ENCODE results near the gene TUBB1.

DNA sequence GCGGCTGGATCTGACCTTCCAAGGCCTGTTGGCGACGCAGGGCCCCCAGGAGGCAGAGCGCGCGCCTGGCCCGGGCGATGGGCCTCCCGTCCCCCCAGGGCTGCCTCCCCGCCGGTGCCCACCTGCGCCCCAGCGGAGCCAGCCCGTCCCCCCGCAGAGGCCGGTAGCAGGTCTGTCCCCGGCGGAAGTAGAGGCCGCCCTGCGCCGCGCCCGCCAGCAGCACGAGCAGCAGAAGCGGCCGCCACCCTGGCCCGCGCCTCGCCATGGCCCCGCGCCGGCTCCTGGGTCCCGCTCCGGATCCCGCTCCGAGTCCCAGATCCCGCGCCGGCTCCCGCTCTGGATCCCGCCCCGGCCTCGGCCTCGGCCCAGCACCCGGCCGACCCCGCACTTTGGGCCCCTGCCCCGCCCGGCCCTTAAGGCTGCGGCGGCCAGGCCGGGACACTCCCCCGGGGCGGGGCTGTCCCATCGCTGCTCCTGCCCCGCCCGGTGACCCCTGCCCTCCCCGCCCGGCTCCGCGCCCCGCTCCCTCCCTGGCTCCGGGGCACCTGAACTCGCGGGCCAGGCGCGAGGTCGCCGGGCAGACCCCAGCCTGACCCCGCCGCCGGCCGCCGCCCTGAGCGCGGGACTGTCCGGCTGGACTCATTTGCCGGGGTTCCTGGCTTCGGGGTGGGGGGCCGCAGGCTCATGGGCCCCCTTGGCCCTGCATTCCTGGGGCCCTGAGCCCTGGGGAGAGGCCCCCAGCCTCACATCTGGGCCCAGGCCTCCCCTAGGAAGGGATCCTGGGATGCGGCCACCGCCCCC, 12.2 kb upstream of the TUBB1 start, which contains the start of gene CTSZ:
- TF ChIP-seq, protein P1, sequence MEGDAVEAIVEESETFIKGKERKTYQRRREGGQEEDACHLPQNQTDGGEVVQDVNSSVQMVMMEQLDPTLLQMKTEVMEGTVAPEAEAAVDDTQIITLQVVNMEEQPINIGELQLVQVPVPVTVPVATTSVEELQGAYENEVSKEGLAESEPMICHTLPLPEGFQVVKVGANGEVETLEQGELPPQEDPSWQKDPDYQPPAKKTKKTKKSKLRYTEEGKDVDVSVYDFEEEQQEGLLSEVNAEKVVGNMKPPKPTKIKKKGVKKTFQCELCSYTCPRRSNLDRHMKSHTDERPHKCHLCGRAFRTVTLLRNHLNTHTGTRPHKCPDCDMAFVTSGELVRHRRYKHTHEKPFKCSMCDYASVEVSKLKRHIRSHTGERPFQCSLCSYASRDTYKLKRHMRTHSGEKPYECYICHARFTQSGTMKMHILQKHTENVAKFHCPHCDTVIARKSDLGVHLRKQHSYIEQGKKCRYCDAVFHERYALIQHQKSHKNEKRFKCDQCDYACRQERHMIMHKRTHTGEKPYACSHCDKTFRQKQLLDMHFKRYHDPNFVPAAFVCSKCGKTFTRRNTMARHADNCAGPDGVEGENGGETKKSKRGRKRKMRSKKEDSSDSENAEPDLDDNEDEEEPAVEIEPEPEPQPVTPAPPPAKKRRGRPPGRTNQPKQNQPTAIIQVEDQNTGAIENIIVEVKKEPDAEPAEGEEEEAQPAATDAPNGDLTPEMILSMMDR (IDR thresholded peaks at IDR 0.05) = no peak
- TF ChIP-seq POLR2AphosphoS5 (IDR thresholded peaks at IDR 0.05) (peak in 1 of 2 donors; percentile 30), EP300 (IDR thresholded peaks at IDR 0.05) (no peak), POLR2A (IDR thresholded peaks at IDR 0.05; ENCODE audit: low read depth) (no peak)
